Measurements from ENCODE around the gene RGS13.

RGS13 gene

GRCh38 chr1:192620071-192620635 is 15.8 kb upstream of the RGS13 start:
- no peak overlapping the region for H3K4me3 ChIP-seq (replicated peaks in 1 of 2; ENCODE audit: low read depth in 2 of 2, low read length in 2 of 2)
- TF ChIP-seq CTCF (IDR thresholded peaks at IDR 0.05; ENCODE audit: low read depth, low read length): no peak
- DNase-seq (ENCODE audit: low read depth in 2 of 2): no peak

- peak; percentile 9 to 53 for DNase-seq (ENCODE audit: low read depth in 2 of 2)
- H3K4me3 ChIP-seq (replicated peaks in 1 of 2; ENCODE audit: low read depth in 2 of 2, low read length in 2 of 2): no peak overlapping the region
- TF ChIP-seq CTCF (IDR thresholded peaks at IDR 0.05; ENCODE audit: low read depth, low read length): no peak
These were observed 9.4 kb upstream of the RGS13 start for GRCh38 chr1:192626366-192627179.

GRCh38 chr1:192627901-192628300 is 8.0 kb upstream of the RGS13 start:
- no peak for DNase-seq (ENCODE audit: low read depth in 2 of 2)
- no peak overlapping the region for H3K4me3 ChIP-seq (replicated peaks in 1 of 2; ENCODE audit: low read depth in 2 of 2, low read length in 2 of 2)

GRCh38 chr1:192628396-192629057 is 7.4 kb upstream of the RGS13 start:
- TF ChIP-seq CTCF (IDR thresholded peaks at IDR 0.05; ENCODE audit: low read depth, low read length): no peak
- no peak for DNase-seq (ENCODE audit: low read depth in 2 of 2)
- no peak overlapping the region for H3K4me3 ChIP-seq (replicated peaks in 1 of 2; ENCODE audit: low read depth in 2 of 2, low read length in 2 of 2)

More at GRCh38 chr1:192627901-192628300, 8.0 kb upstream of the RGS13 start:
- no peak for TF ChIP-seq CTCF (IDR thresholded peaks at IDR 0.05; ENCODE audit: low read depth, low read length)

GRCh38 chr1:192629612-192630011 is 6.3 kb upstream of the RGS13 start:
- no peak for TF ChIP-seq CTCF (IDR thresholded peaks at IDR 0.05; ENCODE audit: low read depth, low read length)
- no peak overlapping the region for H3K4me3 ChIP-seq (replicated peaks in 1 of 2; ENCODE audit: low read depth in 2 of 2, low read length in 2 of 2)
- no peak for DNase-seq (ENCODE audit: low read depth in 2 of 2)

GRCh38 chr1:192630521-192631287 is 5.2 kb upstream of the RGS13 start:
- no peak overlapping the region for H3K4me3 ChIP-seq (replicated peaks in 1 of 2; ENCODE audit: low read depth in 2 of 2, low read length in 2 of 2)
- no peak for TF ChIP-seq CTCF (IDR thresholded peaks at IDR 0.05; ENCODE audit: low read depth, low read length)
- no peak for DNase-seq (ENCODE audit: low read depth in 2 of 2)
